Effector CD8-positive, alpha-beta T cell (primary cell): ENCODE results near the gene GTF2F2.
A peak's percentile ranks its signal among the peaks of the same experiment; 100 is the strongest.

Source experiments
- DNase-seq: peaks from one replicate; lab custom pipeline; 2025; lab: John Stamatoyannopoulos, UW
- total RNA-seq, 4 experiments: gene quantifications; one replicate each; lab custom pipeline; 2026; lab: John Stamatoyannopoulos, UW

GTF2F2 gene, protein sequence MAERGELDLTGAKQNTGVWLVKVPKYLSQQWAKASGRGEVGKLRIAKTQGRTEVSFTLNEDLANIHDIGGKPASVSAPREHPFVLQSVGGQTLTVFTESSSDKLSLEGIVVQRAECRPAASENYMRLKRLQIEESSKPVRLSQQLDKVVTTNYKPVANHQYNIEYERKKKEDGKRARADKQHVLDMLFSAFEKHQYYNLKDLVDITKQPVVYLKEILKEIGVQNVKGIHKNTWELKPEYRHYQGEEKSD
- total RNA-seq, result 18.7 to 39.9 (median 29.6) reads per million in 4 experiments

DNA sequence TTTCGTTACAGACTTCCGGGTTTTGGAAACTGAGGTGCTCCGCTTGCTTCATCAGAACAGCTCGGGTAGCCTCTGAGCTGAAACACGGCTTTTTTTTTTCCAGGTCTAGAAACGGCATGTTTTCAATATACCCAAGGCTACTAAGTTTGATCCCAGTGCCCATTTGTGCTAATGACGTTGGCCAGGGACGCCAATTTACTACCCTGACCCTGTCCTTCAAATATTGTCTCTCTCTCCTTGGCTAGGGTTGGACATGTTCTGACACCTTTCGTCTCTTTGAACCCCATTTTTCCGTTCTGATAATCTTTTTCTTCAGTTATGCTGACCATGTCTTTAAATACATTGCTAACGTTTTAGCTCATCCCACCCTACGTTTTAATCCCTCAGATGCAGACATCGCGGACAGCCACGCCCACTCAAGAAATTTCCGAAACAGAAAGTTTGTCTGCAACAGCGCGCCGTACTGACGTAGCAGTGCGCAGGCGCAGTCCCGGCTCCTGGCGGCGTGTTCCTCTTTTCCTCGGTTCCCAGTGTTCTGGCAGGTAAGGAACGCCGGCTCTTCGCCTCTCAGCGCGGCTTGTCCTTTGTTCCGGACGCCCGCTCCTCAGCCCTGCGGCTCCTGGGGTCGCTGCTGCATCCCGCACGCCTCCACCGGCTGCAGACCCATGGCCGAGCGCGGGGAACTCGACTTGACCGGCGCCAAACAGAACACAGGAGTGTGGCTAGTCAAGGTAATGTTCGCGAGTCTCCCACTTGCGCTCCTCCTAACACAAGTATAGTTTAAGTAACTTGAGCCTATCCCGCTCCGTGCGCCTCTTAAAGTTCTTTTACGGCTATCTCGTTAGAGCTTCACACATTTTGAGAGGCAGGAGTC is at the start of gene GTF2F2:
Gene GTF2F2 (plus strand): TSS at position 520 of the 874 bp plus-strand sequence. CDS start 146 bp downstream, at position 666.
- peak; percentile 79 for DNase-seq

DNA sequence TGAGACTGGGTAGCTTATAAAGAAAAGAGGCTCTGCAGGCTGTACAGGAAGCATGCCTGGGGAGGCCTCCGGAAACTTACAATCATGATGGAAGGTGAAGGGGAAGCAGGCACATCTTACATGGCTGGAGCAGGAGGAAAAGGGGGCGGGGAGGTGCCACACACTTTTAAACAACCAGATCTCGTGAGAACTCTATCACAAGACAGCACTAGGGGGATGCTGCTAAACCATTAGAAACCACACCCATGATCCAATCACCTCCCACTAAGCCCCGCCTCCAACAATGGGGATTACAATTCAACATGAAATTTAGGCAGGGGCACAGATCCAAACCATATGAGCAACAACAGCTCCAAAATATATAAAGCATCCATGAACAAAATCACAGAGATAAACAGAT is 46.5 kb upstream of the GTF2F2 start:
- DNase-seq, result no peak

DNA sequence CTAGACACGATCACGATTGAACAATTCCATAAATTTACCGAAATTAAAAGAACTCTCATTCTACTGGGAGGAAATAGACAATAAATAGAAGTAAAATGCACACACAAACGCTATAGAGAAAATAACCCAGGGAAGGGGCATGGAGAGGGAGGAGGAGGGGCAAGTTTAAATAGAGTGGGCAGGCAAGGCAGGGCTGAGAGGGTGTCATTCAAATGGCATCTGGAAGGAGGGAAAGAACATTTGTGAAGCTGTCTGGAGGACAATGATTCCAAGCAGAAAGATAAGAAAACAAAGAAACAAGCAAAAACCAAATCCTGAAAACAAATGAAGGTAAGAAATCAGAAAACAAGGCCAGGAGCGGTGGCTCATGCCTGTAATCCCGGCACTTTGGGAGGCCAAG is 45.6 kb upstream of the GTF2F2 start:
- no peak for DNase-seq

DNA sequence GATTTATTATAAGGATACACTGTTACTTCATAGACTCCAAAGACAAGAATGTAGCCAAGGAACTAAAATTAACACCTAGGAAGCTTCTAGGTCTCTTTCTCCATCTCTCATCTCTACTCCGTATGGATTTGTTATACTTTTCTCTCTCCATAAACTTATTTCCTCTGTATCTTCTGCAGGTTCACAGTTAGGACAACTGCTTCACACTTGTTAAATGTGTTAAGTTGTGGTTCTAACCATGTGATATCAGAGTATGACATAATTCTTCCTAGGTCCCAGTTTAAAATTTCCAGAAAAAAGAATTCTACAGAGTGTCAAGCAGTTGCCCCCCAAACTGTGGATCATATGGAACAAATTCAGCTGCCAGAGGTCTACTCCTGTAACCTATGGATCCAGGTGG is 42.3 kb upstream of the GTF2F2 start:
- no peak for DNase-seq

GRCh38 chr13:45082964-45083363 is 37.3 kb upstream of the GTF2F2 start:
- DNase-seq, result no peak

- no peak for DNase-seq
These were observed 35.8 kb upstream of the GTF2F2 start for GRCh38 chr13:45084515-45084914.

GRCh38 chr13:45086484-45086883 is 33.8 kb upstream of the GTF2F2 start:
- no peak for DNase-seq

- DNase-seq, result no peak
These were observed 27.6 kb upstream of the GTF2F2 start for GRCh38 chr13:45092663-45093062.

- no peak for DNase-seq
These were observed 19.6 kb upstream of the GTF2F2 start for GRCh38 chr13:45100573-45101262.

DNA sequence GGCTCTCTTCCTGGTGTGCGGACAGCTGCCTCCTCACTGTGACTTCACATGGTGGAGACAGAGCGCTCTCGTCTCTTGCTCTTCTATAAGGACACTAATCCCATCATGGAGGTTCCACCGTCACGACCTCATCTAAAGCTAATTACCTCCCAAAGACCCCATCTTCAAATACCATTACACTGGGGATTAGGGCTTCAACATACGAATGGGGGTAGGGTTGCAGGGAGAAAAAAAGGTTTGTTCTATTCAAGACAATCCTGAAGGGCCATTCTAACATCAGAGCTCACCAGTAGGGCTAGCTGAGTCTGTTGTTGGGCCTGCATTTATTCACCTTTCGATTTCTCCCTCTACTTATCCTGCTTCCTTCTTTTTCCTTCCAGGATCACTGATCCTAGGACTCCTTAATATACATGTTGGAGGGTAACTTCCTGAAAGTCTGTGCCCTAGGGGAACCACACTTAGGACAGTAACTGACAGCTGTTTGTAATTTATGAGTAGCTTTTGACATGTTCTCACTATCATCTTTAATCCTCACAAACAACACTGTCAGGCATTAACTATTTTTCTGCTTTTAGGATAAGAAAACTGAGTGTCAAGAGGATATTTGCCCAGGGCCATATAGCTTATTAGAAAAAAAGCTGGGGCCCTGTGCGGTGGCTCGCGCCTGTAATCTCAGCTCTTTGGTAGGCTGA is 18.8 kb upstream of the GTF2F2 start:
- no peak for DNase-seq

DNA sequence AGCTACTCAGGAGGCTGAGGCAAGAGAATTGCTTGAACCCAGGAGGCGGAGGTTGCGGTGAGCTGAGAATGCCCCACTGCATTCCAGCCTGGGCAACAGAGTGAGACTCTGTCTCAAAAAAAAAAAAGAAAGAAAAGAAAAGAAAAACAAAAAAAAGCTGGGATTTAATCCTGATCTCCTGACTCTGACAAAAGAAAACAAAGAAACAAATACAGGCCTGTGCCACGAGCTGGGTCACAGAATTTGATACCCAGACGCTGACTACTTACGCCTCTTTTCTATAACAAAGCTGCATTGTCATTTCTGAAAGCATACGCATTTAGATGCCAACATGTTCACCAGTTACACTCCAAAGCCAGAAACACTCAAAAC is 18.2 kb upstream of the GTF2F2 start:
- no peak for DNase-seq

GRCh38 chr13:45103449-45103848 is 16.9 kb upstream of the GTF2F2 start:
- no peak for DNase-seq

DNA sequence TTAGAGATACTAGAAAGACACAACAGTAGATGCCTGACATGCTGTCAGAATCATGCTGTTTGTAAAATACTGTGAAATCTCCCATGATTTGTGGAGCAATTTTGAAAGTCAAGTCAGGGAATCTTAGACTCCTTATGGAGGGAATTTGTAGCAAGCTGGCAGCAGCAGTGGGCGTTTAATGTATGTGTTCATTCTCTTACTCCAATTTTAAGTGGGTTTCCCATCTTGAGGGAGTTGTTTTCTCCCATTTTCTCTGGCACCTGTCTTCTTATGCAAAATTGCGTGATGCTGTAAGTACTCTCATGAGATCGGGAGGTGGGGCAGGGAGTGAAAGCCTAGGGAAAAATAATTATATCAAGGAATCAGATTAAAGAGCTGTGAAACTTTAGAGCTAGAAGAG is 16.0 kb upstream of the GTF2F2 start:
- DNase-seq, result no peak

DNA sequence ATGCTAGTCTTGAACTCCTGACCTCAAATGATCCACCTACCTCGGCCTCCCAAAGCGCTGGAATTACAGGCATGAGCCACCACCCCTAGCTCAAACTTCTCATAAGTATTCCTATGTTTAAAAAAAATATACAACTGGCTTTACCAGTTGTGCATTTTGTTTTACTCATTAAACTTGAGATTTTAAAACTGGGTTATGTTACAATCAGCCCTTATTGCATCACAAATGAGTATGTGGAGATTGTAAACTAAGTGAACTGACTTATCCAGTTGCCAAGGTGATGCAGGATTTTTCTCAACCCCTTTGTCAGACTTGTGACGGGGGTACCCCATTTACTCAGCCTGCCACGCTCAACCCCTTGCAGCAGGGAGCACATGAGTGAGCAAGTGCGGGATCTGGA is 14.4 kb upstream of the GTF2F2 start:
- no peak for DNase-seq

- no peak for DNase-seq
These were observed 12.8 kb upstream of the GTF2F2 start for GRCh38 chr13:45107539-45107938.

GRCh38 chr13:45108716-45109101 is 11.6 kb upstream of the GTF2F2 start:
- no peak for DNase-seq

- no peak for DNase-seq
These were observed 11.1 kb upstream of the GTF2F2 start for GRCh38 chr13:45109102-45109720.

GRCh38 chr13:45113233-45114224 is 6.8 kb upstream of the GTF2F2 start:
- DNase-seq, result no peak

DNA sequence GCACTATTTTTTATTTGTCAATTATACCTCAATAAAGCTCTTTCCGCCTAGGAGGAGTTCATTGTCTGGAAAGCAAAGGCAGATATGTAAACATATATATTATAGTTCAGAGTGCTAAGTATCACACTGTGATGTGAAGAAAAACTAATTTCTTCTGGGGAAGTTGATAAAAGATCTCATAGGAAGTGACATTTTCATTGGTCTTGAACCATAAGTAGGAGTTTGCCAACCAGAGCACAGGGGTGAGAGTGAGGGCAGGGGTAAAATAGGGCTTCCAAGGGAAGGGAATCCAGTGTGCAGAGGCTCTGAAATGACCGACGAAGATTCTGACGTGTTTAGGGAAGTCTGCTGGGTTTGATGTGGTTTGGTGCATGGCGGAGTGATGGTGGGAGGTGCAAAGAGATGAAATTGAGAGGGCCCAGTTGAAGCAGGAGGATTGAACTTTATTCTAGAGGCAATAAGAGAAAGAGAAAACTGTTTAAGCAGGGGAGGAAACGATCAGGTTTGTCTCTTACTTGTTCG is 780 bp upstream of the GTF2F2 start:
- peak; percentile 61 for DNase-seq
